ENCODE results near the gene TNIK. TPM values are rescaled to one million over a fixed set of nuclear protein-coding genes. Genes with fewer than 3 reads are reported as not detected.

TNIK gene
- total and polyA plus RNA-seq, 2 of the 13 experiments (the other 11 are each of a cell fraction or from before 2014, with no cell fraction given), result 0.15 to 0.22 TPM

DNA sequence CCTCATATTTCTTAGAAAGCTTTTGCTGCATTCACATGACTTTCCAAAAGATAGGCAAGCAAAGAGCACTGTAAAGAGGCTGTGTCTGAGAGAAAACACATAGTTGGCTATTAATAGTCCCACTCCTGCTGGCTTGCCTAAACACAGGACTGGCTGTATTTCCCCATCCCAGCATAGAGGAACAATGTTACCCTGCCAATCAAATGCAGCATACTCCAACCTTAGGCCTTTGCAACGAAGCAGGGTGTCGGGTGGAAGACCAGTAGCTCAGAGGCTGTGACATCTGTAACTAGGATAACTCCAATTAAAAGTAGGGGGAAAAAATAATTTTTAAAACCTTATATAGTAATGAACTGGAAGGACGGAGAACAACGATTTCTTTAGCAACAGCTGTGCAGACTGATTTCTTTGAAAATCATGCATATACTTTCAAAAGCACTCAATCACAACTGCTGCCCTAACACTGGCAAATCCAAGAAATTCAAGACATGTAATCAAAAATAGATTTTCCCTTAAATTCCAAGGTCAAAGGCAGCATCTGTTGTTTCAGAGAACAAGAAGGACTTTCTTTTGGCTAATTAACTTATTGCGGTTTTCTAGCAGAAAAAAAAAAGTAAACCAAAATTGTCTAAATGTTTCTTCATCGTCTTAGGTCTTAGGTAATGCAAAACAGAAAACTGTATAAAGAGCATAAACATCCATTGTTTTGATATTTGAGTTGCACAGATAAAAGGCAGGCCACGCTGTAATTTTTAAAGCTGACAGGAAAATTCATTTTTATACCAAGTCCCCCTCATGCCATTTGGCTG, 139.3 kb downstream of the TNIK start:
- no peaks in the 10 kb centered on the region for H3K79me2 ChIP-seq (ENCODE audit: insufficient read depth, low read length)
- no peak overlapping the region for H3K27ac ChIP-seq (ENCODE audit: extremely low read length, insufficient read depth, low read length)
- no peaks in the 10 kb centered on the region for H3K9me3 ChIP-seq (ENCODE audit: low read length)
- H2AFZ ChIP-seq (ENCODE audit: low read length), result no peak overlapping the region
- H3K4me2 ChIP-seq (ENCODE audit: low read depth, low read length), result no peak overlapping the region
- in situ Hi-C loops (cut with HindIII; ENCODE audit: extremely low pct_ligation_motif_present, low pct_unique_long_range_greater_than_20kb), result no loop called here
- FAIRE-seq (no peak), DNase-seq (ENCODE audit: low spot score) (no peak), ATAC-seq (no peak)
- ChIA-PET POLR2A (no interaction called here), CTCF (ENCODE audit: low intra/inter-chr PET ratio, low total read pairs) (no interaction called here)
- H3K36me3 ChIP-seq (replicated peaks in 1 of 2; ENCODE audit: control insufficient read depth in 1 of 2, insufficient read depth in 2 of 2, low read length in 2 of 2), result no peaks in the 10 kb centered on the region
- H3K27me3 ChIP-seq (ENCODE audit: control insufficient read depth in 1 of 2, insufficient read depth in 2 of 2, low read length in 2 of 2), result no peaks in the 10 kb centered on the region
- no peak overlapping the region for H3K4me3 ChIP-seq (replicated peaks in 1 of 3; ENCODE audit: insufficient read depth in 1 of 3, low read depth in 2 of 3, low read length in 3 of 3)
- no peak overlapping the region for H3K9ac ChIP-seq (ENCODE audit: insufficient read depth, low read depth, low read length)
- intact Hi-C loops (cut with micrococcal nuclease; ENCODE audit: unreplicated experiment), result no loop called here
- TF ChIP-seq ZNF256 (CRISPR knock-in tag; conservative IDR thresholded peaks at IDR 0.05), result no peak
- TF ChIP-seq, protein P1, sequence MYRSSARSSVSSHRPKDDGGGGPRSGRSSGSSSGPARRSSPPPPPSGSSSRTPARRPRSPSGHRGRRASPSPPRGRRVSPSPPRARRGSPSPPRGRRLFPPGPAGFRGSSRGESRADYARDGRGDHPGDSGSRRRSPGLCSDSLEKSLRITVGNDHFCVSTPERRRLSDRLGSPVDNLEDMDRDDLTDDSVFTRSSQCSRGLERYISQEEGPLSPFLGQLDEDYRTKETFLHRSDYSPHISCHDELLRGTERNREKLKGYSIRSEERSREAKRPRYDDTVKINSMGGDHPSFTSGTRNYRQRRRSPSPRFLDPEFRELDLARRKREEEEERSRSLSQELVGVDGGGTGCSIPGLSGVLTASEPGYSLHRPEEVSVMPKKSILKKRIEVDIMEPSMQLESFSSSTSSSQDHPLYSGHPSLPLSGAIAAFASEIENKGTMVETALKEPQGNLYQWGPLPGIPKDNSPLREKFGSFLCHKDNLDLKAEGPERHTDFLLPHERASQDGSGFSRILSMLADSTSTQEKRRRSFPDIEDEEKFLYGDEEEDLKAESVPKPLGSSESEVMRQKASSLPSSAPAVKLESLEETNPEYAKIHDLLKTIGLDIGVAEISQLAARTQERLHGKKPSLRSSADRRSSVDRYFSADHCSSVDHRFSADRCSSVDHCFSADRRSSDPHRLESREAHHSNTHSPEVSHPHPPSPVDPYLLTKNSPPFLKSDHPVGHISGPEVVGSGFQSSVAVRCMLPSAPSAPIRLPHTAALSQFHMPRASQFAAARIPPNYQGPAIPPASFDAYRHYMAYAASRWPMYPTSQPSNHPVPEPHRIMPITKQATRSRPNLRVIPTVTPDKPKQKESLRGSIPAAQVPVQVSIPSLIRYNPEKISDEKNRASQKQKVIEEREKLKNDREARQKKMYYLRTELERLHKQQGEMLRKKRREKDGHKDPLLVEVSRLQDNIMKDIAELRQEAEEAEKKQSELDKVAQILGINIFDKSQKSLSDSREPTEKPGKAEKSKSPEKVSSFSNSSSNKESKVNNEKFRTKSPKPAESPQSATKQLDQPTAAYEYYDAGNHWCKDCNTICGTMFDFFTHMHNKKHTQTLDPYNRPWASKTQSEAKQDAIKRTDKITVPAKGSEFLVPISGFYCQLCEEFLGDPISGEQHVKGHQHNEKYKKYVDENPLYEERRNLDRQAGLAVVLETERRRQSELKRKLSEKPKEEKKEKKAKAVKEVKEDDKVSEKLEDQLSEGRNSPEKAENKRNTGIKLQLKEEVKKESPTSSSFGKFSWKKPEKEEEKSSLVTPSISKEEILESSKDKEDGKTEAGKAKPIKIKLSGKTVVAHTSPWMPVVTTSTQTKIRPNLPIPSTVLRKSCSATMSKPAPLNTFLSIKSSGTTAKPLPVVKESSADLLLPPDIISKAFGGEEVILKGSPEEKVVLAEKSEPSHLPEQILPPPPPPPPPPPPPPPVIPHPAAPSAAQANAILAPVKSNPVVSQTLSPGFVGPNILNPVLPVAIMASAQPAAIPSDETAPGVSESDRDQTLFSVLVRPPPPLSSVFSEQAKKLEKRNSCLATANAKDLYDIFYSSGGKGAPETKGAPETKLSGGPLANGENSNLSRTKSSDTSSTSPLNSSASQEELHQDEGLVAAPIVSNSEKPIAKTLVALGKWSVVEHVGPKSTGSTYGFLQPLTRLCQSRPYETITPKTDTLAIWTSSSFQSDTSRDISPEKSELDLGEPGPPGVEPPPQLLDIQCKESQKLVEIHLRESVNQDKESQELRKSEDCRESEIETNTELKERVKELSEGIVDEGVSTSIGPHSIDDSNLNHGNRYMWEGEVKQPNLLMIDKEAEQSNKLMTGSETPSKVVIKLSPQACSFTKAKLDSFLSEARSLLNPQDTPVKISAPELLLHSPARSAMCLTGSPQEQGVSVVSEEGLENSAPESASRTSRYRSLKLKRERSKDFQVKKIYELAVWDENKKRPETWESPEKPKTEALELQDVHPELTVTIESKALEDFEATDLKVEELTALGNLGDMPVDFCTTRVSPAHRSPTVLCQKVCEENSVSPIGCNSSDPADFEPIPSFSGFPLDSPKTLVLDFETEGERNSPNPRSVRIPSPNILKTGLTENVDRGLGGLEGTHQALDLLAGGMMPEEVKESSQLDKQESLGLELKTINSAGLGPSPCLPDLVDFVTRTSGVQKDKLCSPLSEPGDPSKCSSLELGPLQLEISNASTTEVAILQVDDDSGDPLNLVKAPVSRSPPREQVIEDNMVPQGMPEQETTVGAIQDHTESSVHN (CRISPR knock-in tag; IDR thresholded peaks at IDR 0.05), result no peak
- TF ChIP-seq HNRNPK (IDR thresholded peaks at IDR 0.05; ENCODE audit: low read depth, low read length, poor library complexity, severe bottlenecking), result no peak
- no peak for TF ChIP-seq SRY (CRISPR knock-in tag; IDR thresholded peaks at IDR 0.05)
- no peak for TF ChIP-seq ZNF382 (CRISPR knock-in tag; IDR thresholded peaks at IDR 0.05; ENCODE audit: borderline replicate concordance)
- TF ChIP-seq, protein P2, sequence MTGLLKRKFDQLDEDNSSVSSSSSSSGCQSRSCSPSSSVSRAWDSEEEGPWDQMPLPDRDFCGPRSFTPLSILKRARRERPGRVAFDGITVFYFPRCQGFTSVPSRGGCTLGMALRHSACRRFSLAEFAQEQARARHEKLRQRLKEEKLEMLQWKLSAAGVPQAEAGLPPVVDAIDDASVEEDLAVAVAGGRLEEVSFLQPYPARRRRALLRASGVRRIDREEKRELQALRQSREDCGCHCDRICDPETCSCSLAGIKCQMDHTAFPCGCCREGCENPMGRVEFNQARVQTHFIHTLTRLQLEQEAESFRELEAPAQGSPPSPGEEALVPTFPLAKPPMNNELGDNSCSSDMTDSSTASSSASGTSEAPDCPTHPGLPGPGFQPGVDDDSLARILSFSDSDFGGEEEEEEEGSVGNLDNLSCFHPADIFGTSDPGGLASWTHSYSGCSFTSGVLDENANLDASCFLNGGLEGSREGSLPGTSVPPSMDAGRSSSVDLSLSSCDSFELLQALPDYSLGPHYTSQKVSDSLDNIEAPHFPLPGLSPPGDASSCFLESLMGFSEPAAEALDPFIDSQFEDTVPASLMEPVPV (CRISPR knock-in tag; IDR thresholded peaks at IDR 0.05), result no peak
- TF ChIP-seq ZNF337 (CRISPR knock-in tag; IDR thresholded peaks at IDR 0.05; ENCODE audit: borderline replicate concordance, low read depth), result no peak
- TF ChIP-seq BRCA1 (CRISPR knock-in tag; IDR thresholded peaks at IDR 0.05), result no peak
- no peak for TF ChIP-seq ZNF180 (CRISPR knock-in tag; IDR thresholded peaks at IDR 0.05; ENCODE audit: borderline replicate concordance, low read depth)
- TF ChIP-seq ADNP (CRISPR knock-in tag; IDR thresholded peaks at IDR 0.05), result no peak
- TF ChIP-seq ZNF20 (CRISPR knock-in tag; IDR thresholded peaks at IDR 0.05), result no peak
- no peak for TF ChIP-seq ZC3H4 (CRISPR knock-in tag; IDR thresholded peaks at IDR 0.05; ENCODE audit: borderline replicate concordance)
- no peak for TF ChIP-seq AKAP8 (CRISPR knock-in tag; IDR thresholded peaks at IDR 0.05)
- TF ChIP-seq HNRNPL (IDR thresholded peaks at IDR 0.05; ENCODE audit: low read depth, low read length), result no peak
- WGBS (ENCODE audit: low lambda C conversion rate), result 53% methylated on average over 7 of the region's 7 CpGs
- BruUV-seq (replicated peaks), result no TSS peak
- H3K4me1 ChIP-seq (ENCODE audit: insufficient read depth, low read length), result no peaks in the 10 kb centered on the region
- H4K20me1 ChIP-seq (ENCODE audit: insufficient read depth, low read length), result no peaks in the 10 kb centered on the region

Data from HepG2 (cell line).